ENCODE results near the gene PLA2G15. TPM values are rescaled to one million over a fixed set of nuclear protein-coding genes. Genes with fewer than 3 reads are reported as not detected.

The PLA2G15 gene
- total RNA-seq, 6 experiments from 2014 or later: 40.1 to 47.4 (median 44.4) TPM

GRCh38 chr16:68247400-68247799 lies 2.2 kb downstream of the PLA2G15 start:
- Mint-ChIP-seq H3K4me3 (no peak overlapping the region), H3K27me3 (ENCODE audit: insufficient read depth) (no peaks in the 10 kb centered on the region; the same call in 1 of the 2 replicates), H3K4me1 (ENCODE audit: low read depth) (peaks cover 34% of the 10 kb centered on the region), H3K9me3 (no peaks in the 10 kb centered on the region), H3K36me3 (ENCODE audit: low read depth) (peaks cover 8% of the 10 kb centered on the region; the same call in 1 of the 2 replicates), H3K27ac (no peak overlapping the region)
- no peak for TF ChIP-seq CTCF (IDR thresholded peaks at IDR 0.05)
- DNase-seq: no peak

- no peaks in the 10 kb centered on the region for H3K9me3 Mint-ChIP-seq
- H3K36me3 Mint-ChIP-seq (ENCODE audit: low read depth): peaks cover 8% of the 10 kb centered on the region; the same call in 1 of the 2 replicates
- no peak for TF ChIP-seq CTCF (IDR thresholded peaks at IDR 0.05)
- peak overlapping the region; percentile 23; the same call in 1 of the 2 replicates for H3K27ac Mint-ChIP-seq
- H3K4me3 Mint-ChIP-seq: no peak overlapping the region
- H3K4me1 Mint-ChIP-seq (ENCODE audit: low read depth): peaks cover 34% of the 10 kb centered on the region
- no peaks in the 10 kb centered on the region; the same call in 1 of the 2 replicates for H3K27me3 Mint-ChIP-seq (ENCODE audit: insufficient read depth)
- DNase-seq: no peak
These were observed 2.8 kb downstream of the PLA2G15 start for GRCh38 chr16:68247932-68248331.

GRCh38 chr16:68249371-68249770 lies 4.2 kb downstream of the PLA2G15 start:
- Mint-ChIP-seq H3K27me3 (ENCODE audit: insufficient read depth) (no peaks in the 10 kb centered on the region; the same call in 1 of the 2 replicates), H3K27ac (no peak overlapping the region)

GRCh38 chr16:68250951-68251350 lies 5.8 kb downstream of the PLA2G15 start:
- no peak for DNase-seq
- Mint-ChIP-seq H3K27ac (no peak overlapping the region), H3K36me3 (ENCODE audit: low read depth) (peaks cover 8% of the 10 kb centered on the region; the same call in 1 of the 2 replicates), H3K4me3 (no peak overlapping the region), H3K4me1 (ENCODE audit: low read depth) (peaks cover 18% of the 10 kb centered on the region), H3K27me3 (ENCODE audit: insufficient read depth) (no peaks in the 10 kb centered on the region), H3K9me3 (no peaks in the 10 kb centered on the region)
- TF ChIP-seq CTCF (IDR thresholded peaks at IDR 0.05): no peak

More at GRCh38 chr16:68249371-68249770, 4.2 kb downstream of the PLA2G15 start:
- Mint-ChIP-seq H3K36me3 (ENCODE audit: low read depth) (peaks cover 8% of the 10 kb centered on the region; the same call in 1 of the 2 replicates), H3K4me1 (ENCODE audit: low read depth) (peaks cover 30% of the 10 kb centered on the region), H3K4me3 (no peak overlapping the region), H3K9me3 (no peaks in the 10 kb centered on the region)
- TF ChIP-seq CTCF (IDR thresholded peaks at IDR 0.05): no peak
- DNase-seq: no peak

- H3K4me1 Mint-ChIP-seq (ENCODE audit: low read depth): peaks cover 10% of the 10 kb centered on the region
- no peak for DNase-seq
- no peak for TF ChIP-seq CTCF (IDR thresholded peaks at IDR 0.05)
- no peak overlapping the region for H3K27ac Mint-ChIP-seq
- H3K27me3 Mint-ChIP-seq (ENCODE audit: insufficient read depth): no peaks in the 10 kb centered on the region
- H3K9me3 Mint-ChIP-seq: no peaks in the 10 kb centered on the region
- H3K36me3 Mint-ChIP-seq (ENCODE audit: low read depth): peaks cover 8% of the 10 kb centered on the region; the same call in 1 of the 2 replicates
- no peak overlapping the region for H3K4me3 Mint-ChIP-seq
These were observed 6.7 kb downstream of the PLA2G15 start for GRCh38 chr16:68251832-68252231.

Measured in HFFc6 (cell line).